ENCODE measurements around the gene CDK14.

CDK14 gene

DNA sequence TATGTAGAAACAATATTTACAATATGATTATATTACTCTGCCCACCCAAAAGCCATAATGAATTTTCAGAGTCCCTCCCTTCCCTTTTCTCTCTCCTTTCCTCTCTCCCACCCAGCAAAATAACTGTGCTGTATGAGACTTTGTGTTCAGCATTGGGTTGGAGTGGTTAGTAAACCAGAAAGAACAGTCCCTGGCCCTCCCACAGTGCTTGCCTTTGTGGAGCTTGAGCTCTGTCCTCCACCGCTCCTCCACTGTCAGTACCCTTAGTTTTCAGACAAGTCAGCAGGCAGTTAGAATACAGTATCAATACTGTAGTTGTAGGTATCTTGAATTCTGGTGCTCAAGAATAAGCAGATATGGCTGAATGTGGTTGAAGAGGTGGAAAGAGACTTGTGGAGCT is 92.7 kb downstream of the CDK14 start:
- no peaks in the 10 kb centered on the region for H3K36me3 ChIP-seq
- no peaks in the 10 kb centered on the region for H3K9me3 ChIP-seq
- H3K27ac ChIP-seq = no peak overlapping the region
- TF ChIP-seq, protein P1, sequence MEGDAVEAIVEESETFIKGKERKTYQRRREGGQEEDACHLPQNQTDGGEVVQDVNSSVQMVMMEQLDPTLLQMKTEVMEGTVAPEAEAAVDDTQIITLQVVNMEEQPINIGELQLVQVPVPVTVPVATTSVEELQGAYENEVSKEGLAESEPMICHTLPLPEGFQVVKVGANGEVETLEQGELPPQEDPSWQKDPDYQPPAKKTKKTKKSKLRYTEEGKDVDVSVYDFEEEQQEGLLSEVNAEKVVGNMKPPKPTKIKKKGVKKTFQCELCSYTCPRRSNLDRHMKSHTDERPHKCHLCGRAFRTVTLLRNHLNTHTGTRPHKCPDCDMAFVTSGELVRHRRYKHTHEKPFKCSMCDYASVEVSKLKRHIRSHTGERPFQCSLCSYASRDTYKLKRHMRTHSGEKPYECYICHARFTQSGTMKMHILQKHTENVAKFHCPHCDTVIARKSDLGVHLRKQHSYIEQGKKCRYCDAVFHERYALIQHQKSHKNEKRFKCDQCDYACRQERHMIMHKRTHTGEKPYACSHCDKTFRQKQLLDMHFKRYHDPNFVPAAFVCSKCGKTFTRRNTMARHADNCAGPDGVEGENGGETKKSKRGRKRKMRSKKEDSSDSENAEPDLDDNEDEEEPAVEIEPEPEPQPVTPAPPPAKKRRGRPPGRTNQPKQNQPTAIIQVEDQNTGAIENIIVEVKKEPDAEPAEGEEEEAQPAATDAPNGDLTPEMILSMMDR (IDR thresholded peaks at IDR 0.05) = no peak
- no peaks in the 10 kb centered on the region for H3K27me3 ChIP-seq
- H3K4me1 ChIP-seq (ENCODE audit: control insufficient read depth in 1 of 2, insufficient read depth in 1 of 2, low read depth in 1 of 2, low read length in 1 of 2) = peaks cover 0 to 6% of the 10 kb centered on the region in 2 experiments
- H3K4me3 ChIP-seq (ENCODE audit: low read depth in 1 of 2, low read length in 1 of 2) = no peak overlapping the region

DNA sequence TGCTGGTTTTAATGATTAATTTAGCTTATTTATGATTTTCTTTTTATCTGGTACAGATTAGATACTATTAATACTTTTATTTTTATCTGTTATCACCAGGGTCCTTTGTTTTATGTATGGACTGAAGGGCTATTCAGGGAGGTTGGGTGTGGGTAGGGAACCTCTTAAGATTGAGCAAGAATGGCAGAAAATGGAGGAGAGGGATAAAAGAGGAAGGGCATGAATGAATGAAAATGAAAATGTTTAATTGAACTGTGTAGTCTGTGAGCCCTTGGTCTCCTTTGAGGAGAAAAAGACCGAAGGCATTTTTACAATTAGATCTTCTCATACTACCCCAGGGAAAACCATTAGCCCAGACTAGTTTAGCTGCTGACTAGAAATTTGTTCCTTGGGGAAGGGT is 93.1 kb downstream of the CDK14 start:
- Histone ChIP-seq H3K36me3 (no peaks in the 10 kb centered on the region), H3K27me3 (no peaks in the 10 kb centered on the region), H3K27ac (no peak overlapping the region), H3K9me3 (no peaks in the 10 kb centered on the region), H3K4me1 (ENCODE audit: control insufficient read depth in 1 of 2, insufficient read depth in 1 of 2, low read depth in 1 of 2, low read length in 1 of 2) (peaks cover 0 to 6% of the 10 kb centered on the region in 2 experiments), H3K4me3 (ENCODE audit: low read depth in 1 of 2, low read length in 1 of 2) (no peak overlapping the region)
- TF ChIP-seq, protein P1 (IDR thresholded peaks at IDR 0.05) = no peak

GRCh38 chr7:90690159-90690858 is 94.2 kb downstream of the CDK14 start:
- Histone ChIP-seq H3K4me1 (ENCODE audit: control insufficient read depth in 1 of 2, insufficient read depth in 1 of 2, low read depth in 1 of 2, low read length in 1 of 2) (peaks cover 0 to 6% of the 10 kb centered on the region in 2 experiments), H3K27ac (no peak overlapping the region), H3K4me3 (ENCODE audit: low read depth in 1 of 2, low read length in 1 of 2) (no peak overlapping the region), H3K36me3 (no peaks in the 10 kb centered on the region), H3K27me3 (no peaks in the 10 kb centered on the region), H3K9me3 (no peaks in the 10 kb centered on the region)
- TF ChIP-seq, protein P1 (IDR thresholded peaks at IDR 0.05) = no peak

- peaks cover 0 to 6% of the 10 kb centered on the region in 2 experiments for H3K4me1 ChIP-seq (ENCODE audit: control insufficient read depth in 1 of 2, insufficient read depth in 1 of 2, low read depth in 1 of 2, low read length in 1 of 2)
- no peak overlapping the region for H3K27ac ChIP-seq
- no peaks in the 10 kb centered on the region for H3K9me3 ChIP-seq
- H3K36me3 ChIP-seq = no peaks in the 10 kb centered on the region
- no peak overlapping the region for H3K4me3 ChIP-seq (ENCODE audit: low read depth in 1 of 2, low read length in 1 of 2)
- no peaks in the 10 kb centered on the region for H3K27me3 ChIP-seq
- TF ChIP-seq, protein P1 (IDR thresholded peaks at IDR 0.05) = no peak
Measured at GRCh38 chr7:90692396-90692795, 96.3 kb downstream of the CDK14 start.

GRCh38 chr7:90692947-90693346 is 96.8 kb downstream of the CDK14 start:
- no peaks in the 10 kb centered on the region for H3K36me3 ChIP-seq
- TF ChIP-seq, protein P1 (IDR thresholded peaks at IDR 0.05) = no peak
- H3K27ac ChIP-seq = no peak overlapping the region
- peaks cover 0 to 6% of the 10 kb centered on the region in 2 experiments for H3K4me1 ChIP-seq (ENCODE audit: control insufficient read depth in 1 of 2, insufficient read depth in 1 of 2, low read depth in 1 of 2, low read length in 1 of 2)
- H3K4me3 ChIP-seq (ENCODE audit: low read depth in 1 of 2, low read length in 1 of 2) = no peak overlapping the region
- H3K9me3 ChIP-seq = no peaks in the 10 kb centered on the region
- no peaks in the 10 kb centered on the region for H3K27me3 ChIP-seq

Measured in neutrophil (primary cell).